Neural cell (in vitro differentiated cells): ENCODE data around the gene CEP89. TPM values are rescaled to one million over a fixed set of nuclear protein-coding genes. Genes with fewer than 3 reads are reported as not detected.
"Not testable (repeated sequence)": the region's sequence is repeated elsewhere in the genome, so short reads cannot be mapped to it uniquely, and the experiment has no call there.

Experiments used
- H2AFZ ChIP-seq: fragments of 200-600, 300-800 bp; sonication (generic), shearing (Covaris generic); 2 replicates; pipeline ENCODE4 v1.6.0; 2014; ENCODE audit warnings: low read depth, mild to moderate bottlenecking, antibody characterized with exemption, low read length, moderate library complexity
- H3F3A ChIP-seq: fragments of 200-600 bp; shearing (Covaris generic); 2 replicates; pipeline ENCODE4 v1.6.1; 2016; ENCODE audit warnings: mild to moderate bottlenecking, moderate library complexity, mixed read lengths, antibody characterized with exemption, low read length; ENCODE audit not compliant: insufficient read depth, poor library complexity, severe bottlenecking
- H3K27ac ChIP-seq: fragments of 200-600, 300-800 bp; sonication (generic), shearing (Covaris generic); 2 replicates; pipeline ENCODE4 v1.5.1; 2014; ENCODE audit warnings: mild to moderate bottlenecking, low read length, moderate library complexity
- H3K27me3 ChIP-seq: fragments of 300-800, 200-600 bp; sonication (generic), shearing (Covaris generic); 2 replicates; pipeline ENCODE4 v1.6.0; 2014; ENCODE audit warnings: mild to moderate bottlenecking, low read depth, low read length, moderate library complexity; ENCODE audit not compliant: insufficient read depth
- H3K36me3 ChIP-seq: fragments of 300-800, 200-600 bp; sonication (generic), shearing (Covaris generic); 2 replicates; pipeline ENCODE4 v1.5.1; 2014; ENCODE audit warnings: mild to moderate bottlenecking, antibody characterized with exemption, low read length, moderate library complexity; ENCODE audit not compliant: insufficient read depth
- H3K4me2 ChIP-seq: fragments of 300-800, 200-600 bp; sonication (generic), shearing (Covaris generic); 2 replicates; pipeline ENCODE4 v1.6.0; 2014; ENCODE audit warnings: mild to moderate bottlenecking, low read length
- H3K4me3 ChIP-seq: fragments of 300-800, 200-600 bp; sonication (generic), shearing (Covaris generic); 2 replicates; pipeline ENCODE4 v1.5.1; 2014; ENCODE audit warnings: mild to moderate bottlenecking, low read length, moderate library complexity
- H3K79me2 ChIP-seq: fragments of 200-600 bp; shearing (Covaris generic); replicated peaks from 2 replicates; pipeline ENCODE4 v1.6.0; 2014; ENCODE audit warnings: mild to moderate bottlenecking, low read length, moderate library complexity; ENCODE audit not compliant: insufficient read depth
- H3K9ac ChIP-seq: fragments of 300-800, 200-600 bp; sonication (generic), shearing (Covaris generic); 2 replicates; pipeline ENCODE4 v1.6.1; 2016; ENCODE audit warnings: mild to moderate bottlenecking, low read length, mixed read lengths
- H3K9me2 ChIP-seq: fragments of 200-600 bp; shearing (Covaris generic); 2 replicates; pipeline ENCODE4 v1.6.1; 2016; ENCODE audit warnings: mild to moderate bottlenecking, low read length, mixed read lengths; ENCODE audit not compliant: insufficient read depth
- H3K9me3 ChIP-seq: fragments of 200-600, 300-800 bp; sonication (generic), shearing (Covaris generic); 2 replicates; pipeline ENCODE4 v1.6.1; 2016; ENCODE audit warnings: mild to moderate bottlenecking, mixed run types, low read length, moderate library complexity, mixed read lengths
- H4K20me1 ChIP-seq: fragments of 200-600 bp; shearing (Covaris generic); 2 replicates; pipeline ENCODE4 v1.6.1; 2016; ENCODE audit warnings: mild to moderate bottlenecking, mixed run types; ENCODE audit not compliant: insufficient read depth
- EP300 ChIP-seq: fragments of 450-650 bp; conservative IDR thresholded peaks from 2 replicates; pipeline ENCODE4 v1.6.1; 2014; ENCODE audit warnings: antibody characterized with exemption, mild to moderate bottlenecking, moderate library complexity; ENCODE audit not compliant: poor library complexity, severe bottlenecking
- EZH2 ChIP-seq: fragments of 200-600, 300-800 bp; shearing (Covaris generic), sonication (generic); IDR thresholded peaks from 2 replicates; pipeline ENCODE4 v1.6.1; 2014; ENCODE audit warnings: antibody characterized with exemption, low read length, borderline replicate concordance, mild to moderate bottlenecking; ENCODE audit not compliant: insufficient read depth, poor library complexity, severe bottlenecking
- MXI1 ChIP-seq: fragments of 450-650 bp; conservative IDR thresholded peaks from 2 replicates; pipeline ENCODE4 v1.6.1; 2014; ENCODE audit warnings: antibody characterized with exemption, mild to moderate bottlenecking; ENCODE audit not compliant: poor library complexity, severe bottlenecking
- POLR2AphosphoS5 ChIP-seq: IDR thresholded peaks from 2 replicates; pipeline ENCODE4 v1.6.1; 2012
- RAD21 ChIP-seq: fragments of 450-650 bp; conservative IDR thresholded peaks from 2 replicates; pipeline ENCODE4 v1.6.1; 2014; ENCODE audit warnings: antibody characterized with exemption, mild to moderate bottlenecking, moderate library complexity
- SMC3 ChIP-seq: fragments of 450-650 bp; conservative IDR thresholded peaks from 2 replicates; pipeline ENCODE4 v1.6.1; 2014; ENCODE audit warnings: antibody characterized with exemption, mild to moderate bottlenecking, moderate library complexity; ENCODE audit not compliant: poor library complexity
- TAF1 ChIP-seq: IDR thresholded peaks from 2 replicates; pipeline ENCODE4 v1.6.1; 2012; ENCODE audit warnings: low read depth
- polyA plus RNA-seq: library from polyadenylated mRNA; depleted of rRNA; stranded (reverse); fragments of >200 nt; gene quantifications from 2 replicates; pipeline ENCODE4 v1.2.3, GENCODE V29; 2014
- TF ChIP-seq, protein P1 (sequence below): fragments of 450-650 bp; IDR thresholded peaks from 2 replicates; pipeline ENCODE4 v1.5.1; 2014; ENCODE audit warnings: antibody characterized with exemption, mild to moderate bottlenecking, moderate library complexity; ENCODE audit not compliant: poor library complexity, severe bottlenecking
- TF ChIP-seq, protein P2 (sequence below): IDR thresholded peaks from 2 replicates; pipeline ENCODE4 v1.6.1; 2012; ENCODE audit warnings: borderline replicate concordance

Gene CEP89
- polyA plus RNA-seq, 1 donor from 2014 or later = 24.1 TPM

DNA sequence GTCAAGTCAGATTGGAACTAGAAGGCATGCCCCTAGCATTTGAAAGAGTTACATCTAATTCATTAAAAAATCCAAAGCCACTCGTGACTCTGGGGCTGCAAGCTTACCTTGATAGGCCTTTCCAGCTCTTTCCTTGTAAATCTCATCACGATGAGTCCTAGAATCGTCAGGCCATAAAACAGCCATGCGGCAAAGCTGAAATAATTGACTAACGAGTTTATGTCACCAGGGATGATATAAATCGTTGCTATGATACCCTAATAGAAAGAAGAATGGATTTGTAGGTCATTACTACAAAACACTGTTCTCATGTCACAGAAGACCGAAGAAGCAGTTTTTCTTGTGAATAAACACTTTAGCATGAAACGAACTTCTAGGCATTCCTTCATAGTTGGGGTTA, 129.7 kb downstream of the CEP89 start:
- no peak overlapping the region for H3K4me3 ChIP-seq
- no peak overlapping the region for H3K27ac ChIP-seq
- H2AFZ ChIP-seq = no peak overlapping the region
- H3K27me3 ChIP-seq = no peaks in the 10 kb centered on the region
- no peaks in the 10 kb centered on the region for H3K9me2 ChIP-seq
- no peaks in the 10 kb centered on the region for H3K9me3 ChIP-seq
- H3K79me2 ChIP-seq = no peaks in the 10 kb centered on the region
- TF ChIP-seq POLR2AphosphoS5 (no peak), EZH2 (no peak), SMC3 (no peak), TAF1 (no peak), MXI1 (no peak), RAD21 (no peak), EP300 (no peak)
- TF ChIP-seq, protein P1, sequence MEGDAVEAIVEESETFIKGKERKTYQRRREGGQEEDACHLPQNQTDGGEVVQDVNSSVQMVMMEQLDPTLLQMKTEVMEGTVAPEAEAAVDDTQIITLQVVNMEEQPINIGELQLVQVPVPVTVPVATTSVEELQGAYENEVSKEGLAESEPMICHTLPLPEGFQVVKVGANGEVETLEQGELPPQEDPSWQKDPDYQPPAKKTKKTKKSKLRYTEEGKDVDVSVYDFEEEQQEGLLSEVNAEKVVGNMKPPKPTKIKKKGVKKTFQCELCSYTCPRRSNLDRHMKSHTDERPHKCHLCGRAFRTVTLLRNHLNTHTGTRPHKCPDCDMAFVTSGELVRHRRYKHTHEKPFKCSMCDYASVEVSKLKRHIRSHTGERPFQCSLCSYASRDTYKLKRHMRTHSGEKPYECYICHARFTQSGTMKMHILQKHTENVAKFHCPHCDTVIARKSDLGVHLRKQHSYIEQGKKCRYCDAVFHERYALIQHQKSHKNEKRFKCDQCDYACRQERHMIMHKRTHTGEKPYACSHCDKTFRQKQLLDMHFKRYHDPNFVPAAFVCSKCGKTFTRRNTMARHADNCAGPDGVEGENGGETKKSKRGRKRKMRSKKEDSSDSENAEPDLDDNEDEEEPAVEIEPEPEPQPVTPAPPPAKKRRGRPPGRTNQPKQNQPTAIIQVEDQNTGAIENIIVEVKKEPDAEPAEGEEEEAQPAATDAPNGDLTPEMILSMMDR = no peak
- TF ChIP-seq, protein P2, sequence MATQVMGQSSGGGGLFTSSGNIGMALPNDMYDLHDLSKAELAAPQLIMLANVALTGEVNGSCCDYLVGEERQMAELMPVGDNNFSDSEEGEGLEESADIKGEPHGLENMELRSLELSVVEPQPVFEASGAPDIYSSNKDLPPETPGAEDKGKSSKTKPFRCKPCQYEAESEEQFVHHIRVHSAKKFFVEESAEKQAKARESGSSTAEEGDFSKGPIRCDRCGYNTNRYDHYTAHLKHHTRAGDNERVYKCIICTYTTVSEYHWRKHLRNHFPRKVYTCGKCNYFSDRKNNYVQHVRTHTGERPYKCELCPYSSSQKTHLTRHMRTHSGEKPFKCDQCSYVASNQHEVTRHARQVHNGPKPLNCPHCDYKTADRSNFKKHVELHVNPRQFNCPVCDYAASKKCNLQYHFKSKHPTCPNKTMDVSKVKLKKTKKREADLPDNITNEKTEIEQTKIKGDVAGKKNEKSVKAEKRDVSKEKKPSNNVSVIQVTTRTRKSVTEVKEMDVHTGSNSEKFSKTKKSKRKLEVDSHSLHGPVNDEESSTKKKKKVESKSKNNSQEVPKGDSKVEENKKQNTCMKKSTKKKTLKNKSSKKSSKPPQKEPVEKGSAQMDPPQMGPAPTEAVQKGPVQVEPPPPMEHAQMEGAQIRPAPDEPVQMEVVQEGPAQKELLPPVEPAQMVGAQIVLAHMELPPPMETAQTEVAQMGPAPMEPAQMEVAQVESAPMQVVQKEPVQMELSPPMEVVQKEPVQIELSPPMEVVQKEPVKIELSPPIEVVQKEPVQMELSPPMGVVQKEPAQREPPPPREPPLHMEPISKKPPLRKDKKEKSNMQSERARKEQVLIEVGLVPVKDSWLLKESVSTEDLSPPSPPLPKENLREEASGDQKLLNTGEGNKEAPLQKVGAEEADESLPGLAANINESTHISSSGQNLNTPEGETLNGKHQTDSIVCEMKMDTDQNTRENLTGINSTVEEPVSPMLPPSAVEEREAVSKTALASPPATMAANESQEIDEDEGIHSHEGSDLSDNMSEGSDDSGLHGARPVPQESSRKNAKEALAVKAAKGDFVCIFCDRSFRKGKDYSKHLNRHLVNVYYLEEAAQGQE = no peak
- H3F3A ChIP-seq = no peaks in the 10 kb centered on the region
- H4K20me1 ChIP-seq = no peaks in the 10 kb centered on the region
- no peak overlapping the region for H3K9ac ChIP-seq
- no peaks in the 10 kb centered on the region for H3K36me3 ChIP-seq
- no peak overlapping the region for H3K4me2 ChIP-seq

DNA sequence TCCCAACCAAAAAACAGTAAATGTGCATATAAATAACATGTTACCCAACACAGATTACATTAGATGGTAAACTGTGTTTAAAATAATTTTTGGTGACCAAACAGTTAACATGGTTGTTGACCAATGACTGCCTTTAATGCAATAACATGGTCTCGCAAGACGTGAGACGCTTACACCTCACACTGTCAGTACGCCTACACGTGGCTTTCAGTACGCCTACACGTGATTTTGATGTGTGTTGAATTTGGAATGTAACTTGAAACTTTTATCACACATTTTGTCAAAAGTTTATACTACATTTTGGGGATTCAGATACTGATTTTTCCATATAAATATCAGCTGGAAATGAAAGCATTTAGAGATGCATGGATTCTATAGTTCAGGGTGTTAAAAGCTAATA, 134.2 kb downstream of the CEP89 start:
- no peaks in the 10 kb centered on the region for H3K9me3 ChIP-seq
- no peak overlapping the region for H3K27ac ChIP-seq
- TF ChIP-seq RAD21 = no peak
- no peak for TF ChIP-seq MXI1
- TF ChIP-seq TAF1 = no peak
- TF ChIP-seq EZH2 = no peak
- TF ChIP-seq SMC3 = no peak
- TF ChIP-seq, protein P1 = no peak
- TF ChIP-seq POLR2AphosphoS5 = no peak
- TF ChIP-seq, protein P2 = no peak
- no peak for TF ChIP-seq EP300
- H3K4me3 ChIP-seq = no peak overlapping the region
- no peaks in the 10 kb centered on the region for H3K36me3 ChIP-seq
- H3K27me3 ChIP-seq = no peaks in the 10 kb centered on the region
- no peak overlapping the region for H3K9ac ChIP-seq
- H2AFZ ChIP-seq = no peak overlapping the region
- H3K4me2 ChIP-seq = no peak overlapping the region
- H3K79me2 ChIP-seq = no peaks in the 10 kb centered on the region
- H3K9me2 ChIP-seq = no peaks in the 10 kb centered on the region
- no peaks in the 10 kb centered on the region for H3F3A ChIP-seq
- no peaks in the 10 kb centered on the region for H4K20me1 ChIP-seq

DNA sequence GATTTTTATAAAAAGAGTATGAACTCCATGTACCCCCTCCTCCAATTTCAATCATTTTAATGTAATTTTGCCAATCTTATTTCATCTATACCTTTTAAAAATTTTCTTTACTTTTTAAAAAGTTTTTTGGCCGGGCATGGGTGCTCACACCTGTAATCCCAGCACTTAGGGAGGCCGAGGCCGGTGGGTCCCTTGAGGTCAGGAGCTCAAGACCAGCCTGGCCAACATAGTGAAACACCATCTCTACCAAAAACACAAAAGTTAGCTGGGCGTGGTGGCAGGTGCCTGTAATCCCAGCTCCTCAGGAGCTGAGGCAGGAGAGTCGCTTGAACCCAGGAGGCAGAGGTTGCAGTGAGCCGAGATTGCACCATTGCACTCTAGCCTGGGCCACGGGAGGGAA, 138.4 kb downstream of the CEP89 start:
- H3K4me3 ChIP-seq, H3K27me3 ChIP-seq, H3K4me2 ChIP-seq, H3F3A ChIP-seq, H3K36me3 ChIP-seq, H3K9me3 ChIP-seq, H3K27ac ChIP-seq, H2AFZ ChIP-seq, H3K79me2 ChIP-seq, H4K20me1 ChIP-seq, H3K9ac ChIP-seq, H3K9me2 ChIP-seq: not testable (repeated sequence)
